ENCODE results near the gene ZFR2. TPM values are rescaled to one million over a fixed set of nuclear protein-coding genes. Genes with fewer than 3 reads are reported as not detected.
"Not testable (repeated sequence)": the region's sequence is repeated elsewhere in the genome, so short reads cannot be mapped to it uniquely, and the experiment has no call there.

Gene ZFR2
- total RNA-seq, 4 donors from 2014 or later, result not detected

DNA sequence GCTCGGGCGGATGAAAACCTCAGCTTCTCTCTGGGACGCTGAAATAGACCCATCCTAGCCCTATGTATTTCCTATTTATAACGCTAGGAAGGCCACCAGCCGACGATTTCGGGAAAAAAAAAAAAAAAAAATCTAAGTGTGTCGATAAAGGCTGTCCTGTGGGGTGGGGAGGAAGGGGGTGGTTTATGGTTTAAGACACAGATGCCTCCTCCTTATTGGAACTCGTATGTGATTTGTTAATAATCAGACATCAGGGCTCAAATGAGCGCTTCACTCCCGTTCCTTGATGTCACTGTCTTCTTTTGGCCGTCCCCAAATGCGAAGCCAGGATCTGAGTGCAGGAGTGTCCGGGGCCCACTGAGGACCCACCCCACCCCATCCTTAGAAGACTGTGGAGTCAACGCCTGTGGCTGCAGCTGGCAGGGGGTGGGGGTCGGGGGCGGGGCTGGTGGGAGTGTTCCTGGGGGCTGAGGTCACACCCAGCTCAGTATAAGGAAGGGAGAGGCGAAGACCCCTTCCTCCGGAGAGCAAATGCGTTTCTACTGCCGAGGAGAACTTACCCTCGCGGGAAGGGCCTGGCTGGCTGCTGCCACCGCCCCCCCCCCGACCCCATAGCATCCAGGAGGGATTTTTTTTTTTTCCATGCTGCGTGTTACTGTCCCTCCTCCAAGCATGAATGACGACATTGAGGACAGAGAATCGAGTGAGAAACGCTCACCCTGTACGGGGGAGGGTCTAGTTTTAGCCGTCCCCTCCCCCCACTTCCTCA is 12.6 kb upstream of the ZFR2 start:
- H3K27me3 ChIP-seq, result peaks cover 0 to 71% of the 10 kb centered on the region in 2 donors

DNA sequence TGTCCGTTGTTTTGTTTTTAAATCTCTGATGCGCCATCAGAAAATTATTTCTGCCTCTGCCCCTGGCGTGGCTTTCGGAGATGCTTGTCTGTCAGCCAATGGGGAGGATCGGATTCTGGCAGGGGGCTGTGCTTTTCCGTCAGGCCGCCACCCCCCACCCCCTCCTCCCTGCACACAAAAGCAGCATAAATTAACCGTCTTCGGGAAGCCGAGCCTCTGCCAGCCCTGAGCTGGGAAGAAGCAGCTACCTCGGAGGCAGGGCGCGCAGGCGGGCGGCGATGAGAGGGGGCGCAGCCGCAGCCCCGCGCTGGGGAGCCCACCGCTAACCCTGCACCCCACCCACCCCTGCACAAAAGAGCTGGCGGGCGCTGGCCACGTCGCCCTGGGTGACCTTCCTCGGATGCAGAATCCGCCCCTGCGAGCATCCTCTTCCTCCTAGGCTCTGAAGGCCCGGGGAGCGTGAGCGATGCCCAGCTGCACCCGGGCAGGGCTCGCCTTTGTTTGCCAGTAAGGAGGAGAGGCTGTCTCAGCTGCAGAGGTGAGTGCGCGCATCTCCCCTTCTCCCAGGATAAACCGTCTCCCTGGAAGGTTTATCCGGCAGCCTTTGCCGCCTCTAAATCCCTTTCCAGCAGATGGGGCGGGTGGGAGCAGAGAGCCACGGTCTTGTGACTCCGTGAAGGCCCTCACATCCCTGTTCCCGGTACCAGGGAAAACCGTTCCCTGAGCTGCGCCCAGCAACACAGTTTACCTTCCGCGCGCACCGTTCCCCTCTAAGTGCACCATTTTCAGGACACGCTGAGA is 11.8 kb upstream of the ZFR2 start, which contains the start of gene ATCAY:
TSS of gene ATCAY (plus strand) at position 215 of the 801 bp plus-strand sequence. CDS start 5,083 bp downstream, outside the sequence.
- H3K36me3 ChIP-seq, result no peaks in the 10 kb centered on the region
- peaks cover 0 to 71% of the 10 kb centered on the region in 2 donors for H3K27me3 ChIP-seq
- no peaks in the 10 kb centered on the region for H3K9me3 ChIP-seq
- H3K27ac ChIP-seq, result no peak within 1 kb of the TSS
- no peak within 1 kb of the TSS for H3K4me3 ChIP-seq
- DNase-seq (ENCODE audit: low spot score in 2 of 2), result no peak
- TF ChIP-seq POLR2A (IDR thresholded peaks at IDR 0.05), result no peak
- peaks cover 0 to 9% (median 0%) of the 10 kb centered on the region in 4 donors for H3K4me1 ChIP-seq
- 2% methylated on average over 30 to 39 of the region's 49 CpGs for WGBS, 2 donors

More for the DNA sequence above, 12.6 kb upstream of the ZFR2 start:
- TF ChIP-seq, protein P1, sequence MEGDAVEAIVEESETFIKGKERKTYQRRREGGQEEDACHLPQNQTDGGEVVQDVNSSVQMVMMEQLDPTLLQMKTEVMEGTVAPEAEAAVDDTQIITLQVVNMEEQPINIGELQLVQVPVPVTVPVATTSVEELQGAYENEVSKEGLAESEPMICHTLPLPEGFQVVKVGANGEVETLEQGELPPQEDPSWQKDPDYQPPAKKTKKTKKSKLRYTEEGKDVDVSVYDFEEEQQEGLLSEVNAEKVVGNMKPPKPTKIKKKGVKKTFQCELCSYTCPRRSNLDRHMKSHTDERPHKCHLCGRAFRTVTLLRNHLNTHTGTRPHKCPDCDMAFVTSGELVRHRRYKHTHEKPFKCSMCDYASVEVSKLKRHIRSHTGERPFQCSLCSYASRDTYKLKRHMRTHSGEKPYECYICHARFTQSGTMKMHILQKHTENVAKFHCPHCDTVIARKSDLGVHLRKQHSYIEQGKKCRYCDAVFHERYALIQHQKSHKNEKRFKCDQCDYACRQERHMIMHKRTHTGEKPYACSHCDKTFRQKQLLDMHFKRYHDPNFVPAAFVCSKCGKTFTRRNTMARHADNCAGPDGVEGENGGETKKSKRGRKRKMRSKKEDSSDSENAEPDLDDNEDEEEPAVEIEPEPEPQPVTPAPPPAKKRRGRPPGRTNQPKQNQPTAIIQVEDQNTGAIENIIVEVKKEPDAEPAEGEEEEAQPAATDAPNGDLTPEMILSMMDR (IDR thresholded peaks at IDR 0.05), result no peak
- WGBS, 2 donors, result 2% methylated on average over 29 of the region's 31 CpGs
- DNase-seq (ENCODE audit: low spot score in 2 of 2), result no peak
- no peaks in the 10 kb centered on the region for H3K36me3 ChIP-seq
- no peak overlapping the region for H3K4me3 ChIP-seq
- H3K27ac ChIP-seq, result no peak overlapping the region
- H3K4me1 ChIP-seq, result peaks cover 0 to 9% (median 0%) of the 10 kb centered on the region in 4 donors
- no peaks in the 10 kb centered on the region for H3K9me3 ChIP-seq

DNA sequence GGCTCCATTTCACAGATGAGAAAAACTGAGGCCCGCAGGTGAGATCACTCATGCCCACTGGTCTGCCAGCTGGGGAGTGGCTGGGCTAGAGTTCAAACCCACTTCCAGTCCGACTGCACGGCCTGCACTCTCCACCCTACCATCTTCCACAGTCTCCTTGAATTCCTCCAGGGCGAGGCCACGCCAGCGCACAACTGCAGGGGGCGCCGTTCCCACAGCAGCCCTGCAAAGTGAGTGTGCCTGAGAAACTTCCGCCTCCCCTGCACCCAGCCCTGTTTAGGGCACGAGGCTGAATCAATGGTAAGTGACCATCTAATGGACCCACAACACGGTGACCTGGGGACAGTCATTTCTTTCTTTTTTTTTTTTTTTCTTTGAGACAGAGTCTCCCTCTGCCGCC is 10.8 kb upstream of the ZFR2 start:
- Histone ChIP-seq H3K27me3 (peaks cover 0 to 70% of the 10 kb centered on the region in 2 donors), H3K9me3 (peaks cover 0 to 3% (median 0%) of the 10 kb centered on the region in 4 donors)

DNA sequence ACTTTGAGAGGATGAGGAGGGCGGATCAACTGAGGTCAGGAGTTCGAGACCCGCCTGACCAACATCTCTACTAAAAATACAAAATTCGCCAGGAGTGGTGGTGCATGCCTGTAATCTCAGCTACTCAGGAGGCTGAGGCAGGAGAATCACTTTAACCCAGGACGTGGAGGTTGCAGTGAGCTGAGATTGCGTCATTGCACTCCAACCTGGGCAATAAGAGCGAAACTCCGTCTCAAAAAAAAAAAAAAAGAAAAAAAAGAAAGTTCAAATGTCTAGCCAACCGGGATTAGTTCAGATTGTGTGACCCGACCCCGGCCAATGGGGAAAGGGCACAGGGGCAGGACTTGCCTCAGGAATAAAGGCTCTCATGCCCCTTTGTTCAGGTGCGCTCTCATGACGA is 5.9 kb upstream of the ZFR2 start:
- not testable (repeated sequence) for H3K36me3 ChIP-seq; H3K27ac ChIP-seq; H3K4me3 ChIP-seq; H3K4me1 ChIP-seq; DNase-seq (ENCODE audit: low spot score in 2 of 2)
- H3K27me3 ChIP-seq, result peaks cover 0 to 39% of the 10 kb centered on the region in 2 donors
- H3K9me3 ChIP-seq, result peaks cover 0 to 12% (median 0%) of the 10 kb centered on the region in 4 donors
- WGBS, 2 donors, result 72 to 74% methylated on average over 13 of the region's 13 CpGs

More for the DNA sequence above, 10.8 kb upstream of the ZFR2 start:
- TF ChIP-seq, protein P1 (IDR thresholded peaks at IDR 0.05), result no peak
- no peak for TF ChIP-seq POLR2A (IDR thresholded peaks at IDR 0.05)
- TF ChIP-seq EP300 (IDR thresholded peaks at IDR 0.05), result no peak
- H3K27ac ChIP-seq, result no peak overlapping the region
- H3K4me1 ChIP-seq, result peaks cover 0 to 9% (median 0%) of the 10 kb centered on the region in 4 donors
- no peaks in the 10 kb centered on the region for H3K36me3 ChIP-seq
- no peak for DNase-seq (ENCODE audit: low spot score in 2 of 2)
- H3K4me3 ChIP-seq, result no peak overlapping the region
- 57 to 58% methylated on average over 12 of the region's 12 CpGs for WGBS, 2 donors

DNA sequence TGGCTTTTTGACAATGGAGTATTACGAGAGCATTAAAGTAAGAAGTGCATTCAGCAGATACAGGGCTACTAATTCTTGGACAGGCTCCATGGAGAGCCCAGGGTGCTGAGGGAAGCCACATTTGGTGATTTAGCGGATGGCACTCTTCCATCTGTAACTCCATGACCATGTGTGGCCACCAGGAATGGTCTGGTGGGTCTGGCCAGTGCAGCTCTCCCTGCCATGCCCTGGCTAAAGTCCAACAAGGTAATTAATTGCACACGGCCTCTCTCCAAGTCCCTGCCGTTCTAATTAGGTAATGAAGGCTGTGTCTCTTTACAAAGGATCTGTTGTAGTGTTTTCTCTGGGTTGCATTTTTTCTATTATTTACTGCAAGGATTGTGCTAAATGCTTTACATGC is 4.3 kb upstream of the ZFR2 start:
- WGBS, 2 donors, result 42 to 52% methylated on average over 4 of the region's 4 CpGs
- no peak overlapping the region for H3K27ac ChIP-seq
- H3K36me3 ChIP-seq, result no peaks in the 10 kb centered on the region
- H3K4me1 ChIP-seq, result peaks cover 0 to 6% (median 0%) of the 10 kb centered on the region in 4 donors
- TF ChIP-seq, protein P1 (IDR thresholded peaks at IDR 0.05), result no peak
- no peak for DNase-seq (ENCODE audit: low spot score in 2 of 2)
- no peak overlapping the region for H3K4me3 ChIP-seq
- H3K9me3 ChIP-seq, result peaks cover 0 to 19% (median 0%) of the 10 kb centered on the region in 4 donors
- peaks cover 0 to 40% of the 10 kb centered on the region in 2 donors for H3K27me3 ChIP-seq

All from tibial nerve (tissue), 4 donors.